Mesenteric fat pad (tissue), 1 donor: Measurements from ENCODE around the gene MEX3B. TPM values are rescaled to one million over a fixed set of nuclear protein-coding genes. Genes with fewer than 3 reads are reported as not detected.
"Not testable (repeated sequence)": the region's sequence is repeated elsewhere in the genome, so short reads cannot be mapped to it uniquely, and the experiment has no call there.

Source experiments
- DNase-seq: peaks from one replicate; pipeline ENCODE4 v3.0.0-alpha.2; 2020; ENCODE audit warnings: low spot score
- total RNA-seq: library from RNA; stranded (reverse); fragmentation: NEBNext Ultra II Directional; extraction: Animal tissue kit (Norgen Biotek cat#: 25700); gene quantifications from one replicate; pipeline ENCODE4 v1.2.1, GENCODE V29; 2021
- donor health status: DM: yes; HTN: yes; CAD: no.

Gene MEX3B
- total RNA-seq, 1 donor from 2014 or later, result 1.0 TPM

GRCh38 chr15:82051664-82052063, 5.8 kb upstream of the MEX3B start:
- DNase-seq, result no peak

GRCh38 chr15:82048811-82049210, 3.0 kb upstream of the MEX3B start:
- no peak for DNase-seq

- DNase-seq, result no peak
These were observed 1.9 kb upstream of the MEX3B start for GRCh38 chr15:82047453-82048400.

- DNase-seq, result peak; percentile 95
These were observed 1.0 kb upstream of the MEX3B start for GRCh38 chr15:82046666-82047452.

GRCh38 chr15:82045179-82045891, 483 bp downstream of the MEX3B start:
- DNase-seq, result no peak

- no peak for DNase-seq
These were observed 1.2 kb downstream of the MEX3B start for GRCh38 chr15:82044373-82045178.

- DNase-seq, result no peak
These were observed 1.9 kb downstream of the MEX3B start for GRCh38 chr15:82043796-82044372.

- DNase-seq, result no peak
These were observed 2.6 kb downstream of the MEX3B start for GRCh38 chr15:82043130-82043673.

- no peak for DNase-seq
These were observed 5.0 kb downstream of the MEX3B start for GRCh38 chr15:82040862-82041261.

- DNase-seq, result no peak
These were observed 5.4 kb downstream of the MEX3B start for GRCh38 chr15:82040390-82040789.

GRCh38 chr15:82039871-82040270, 5.9 kb downstream of the MEX3B start:
- no peak for DNase-seq

GRCh38 chr15:82036461-82036860, 9.4 kb downstream of the MEX3B start:
- no peak for DNase-seq

- DNase-seq, result no peak
These were observed 13.9 kb downstream of the MEX3B start for GRCh38 chr15:82031871-82032270.

GRCh38 chr15:82030176-82030575, 15.6 kb downstream of the MEX3B start:
- DNase-seq, result no peak

- DNase-seq, result not testable (repeated sequence)
These were observed 17.7 kb downstream of the MEX3B start for GRCh38 chr15:82028163-82028562.

GRCh38 chr15:82021992-82022391, 23.8 kb downstream of the MEX3B start:
- DNase-seq, result no peak

GRCh38 chr15:82020625-82021394, 25.0 kb downstream of the MEX3B start:
- DNase-seq, result no peak

GRCh38 chr15:82018201-82018600, 27.6 kb downstream of the MEX3B start:
- no peak for DNase-seq

GRCh38 chr15:82017656-82018055, 28.2 kb downstream of the MEX3B start:
- DNase-seq, result no peak
